Loucy (cell line): ENCODE results near the gene ICAM5.

Source experiments
- H2AFZ ChIP-seq: fragments of 200-600 bp; sonication (generic); 2 replicates; pipeline ENCODE4 v1.6.0; 2016; ENCODE audit warnings: antibody characterized with exemption, mild to moderate bottlenecking, low read length, moderate library complexity
- H3F3A ChIP-seq: fragments of 200-600 bp; 2 replicates; pipeline ENCODE4 v1.6.0; 2016; ENCODE audit warnings: antibody characterized with exemption, low read depth, mild to moderate bottlenecking
- H3K27me3 ChIP-seq: fragments of 200-600 bp; sonication (generic); 2 replicates; pipeline ENCODE4 v1.6.1; 2014; ENCODE audit warnings: low read length, mild to moderate bottlenecking; ENCODE audit not compliant: insufficient read depth, poor library complexity, severe bottlenecking
- H3K36me3 ChIP-seq: fragments of 200-600 bp; sonication (generic); 2 replicates; pipeline ENCODE4 v1.6.1; 2016; ENCODE audit warnings: low read length; ENCODE audit not compliant: insufficient read depth
- H3K4me1 ChIP-seq: fragments of 200-600 bp; sonication (generic); 2 replicates; pipeline ENCODE4 v1.5.1; 2014; ENCODE audit warnings: low read length, mild to moderate bottlenecking; ENCODE audit not compliant: insufficient read depth, poor library complexity, severe bottlenecking
- H3K4me2 ChIP-seq: fragments of 200-600 bp; sonication (generic); 2 replicates; pipeline ENCODE4 v1.6.0; 2014; ENCODE audit warnings: antibody characterized with exemption, low read length, low read depth, mild to moderate bottlenecking; ENCODE audit not compliant: poor library complexity, severe bottlenecking
- H3K4me3 ChIP-seq: fragments of 200-600 bp; sonication (generic); 2 replicates; pipeline ENCODE4 v1.5.1; 2014; ENCODE audit warnings: low read length, mild to moderate bottlenecking, mixed read lengths; ENCODE audit not compliant: poor library complexity, severe bottlenecking
- H3K79me2 ChIP-seq: fragments of 200-600 bp; sonication (generic); 2 replicates; pipeline ENCODE4 v1.6.1; 2014; ENCODE audit warnings: low read length; ENCODE audit not compliant: insufficient read depth
- H3K9ac ChIP-seq: fragments of 200-600 bp; sonication (generic); 2 replicates; pipeline ENCODE4 v1.6.0; 2014; ENCODE audit warnings: mild to moderate bottlenecking, low read depth, low read length, moderate library complexity; ENCODE audit not compliant: poor library complexity, severe bottlenecking
- H3K9me2 ChIP-seq: fragments of 200-600 bp; sonication (generic); replicated peaks from 2 replicates; pipeline ENCODE4 v1.6.1; 2016; ENCODE audit warnings: low read depth, low read length, mixed read lengths
- H3K9me3 ChIP-seq: fragments of 200-600 bp; sonication (generic); 2 replicates; pipeline ENCODE4 v1.6.1; 2014; ENCODE audit warnings: mild to moderate bottlenecking, antibody characterized with exemption, low read length, low read depth; ENCODE audit not compliant: insufficient read depth
- H4K20me1 ChIP-seq: fragments of 200-600 bp; sonication (generic); 2 replicates; pipeline ENCODE4 v1.6.0; 2014; ENCODE audit warnings: antibody characterized with exemption, low read length, mild to moderate bottlenecking; ENCODE audit not compliant: insufficient read depth, poor library complexity, severe bottlenecking
- EZH2phosphoT487 ChIP-seq: fragments of 200-600 bp; IDR thresholded peaks from 2 replicates; pipeline ENCODE4 v1.6.1; 2018; ENCODE audit warnings: antibody characterized with exemption, mild to moderate bottlenecking, moderate library complexity, borderline replicate concordance
- TF ChIP-seq, protein P1 (sequence below): fragments of 200-600 bp; sonication (generic); conservative IDR thresholded peaks from 2 replicates; pipeline ENCODE4 v1.5.1; 2014; ENCODE audit warnings: mild to moderate bottlenecking, antibody characterized with exemption, low read length

The ICAM5 gene

DNA sequence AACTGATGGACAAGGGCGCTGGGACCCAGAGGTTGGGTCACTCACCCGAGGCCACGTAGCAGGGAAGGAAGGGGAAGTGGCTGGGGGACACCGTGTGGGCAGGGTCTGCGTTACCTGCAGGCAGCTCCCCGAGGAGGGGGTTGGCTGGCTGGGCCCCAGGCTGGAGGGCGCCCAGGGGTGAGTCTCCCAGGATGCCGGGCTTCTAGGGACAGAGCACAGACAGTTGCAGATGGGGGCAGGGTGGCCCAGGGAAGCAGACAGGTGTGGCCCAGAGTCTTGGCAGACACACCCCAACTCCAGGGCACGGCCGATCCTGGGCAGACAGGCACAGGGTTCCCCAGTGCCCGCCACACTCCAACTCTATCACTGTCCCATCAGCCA, 31.7 kb downstream of the ICAM5 start:
- no peaks in the 10 kb centered on the region for H3K27me3 ChIP-seq
- no peaks in the 10 kb centered on the region for H3K4me1 ChIP-seq
- peaks cover 6% of the 10 kb centered on the region; the same call in 1 of the 2 replicates for H3F3A ChIP-seq
- H3K9ac ChIP-seq, result no peak overlapping the region
- no peaks in the 10 kb centered on the region for H3K9me3 ChIP-seq
- H4K20me1 ChIP-seq, result no peaks in the 10 kb centered on the region
- H3K9me2 ChIP-seq, result no peaks in the 10 kb centered on the region
- no peak overlapping the region for H3K4me3 ChIP-seq
- H3K79me2 ChIP-seq, result no peaks in the 10 kb centered on the region
- H2AFZ ChIP-seq, result no peak overlapping the region
- peaks cover 89% of the 10 kb centered on the region for H3K36me3 ChIP-seq
- H3K4me2 ChIP-seq, result no peak overlapping the region
- no peak for TF ChIP-seq EZH2phosphoT487
- TF ChIP-seq, protein P1, sequence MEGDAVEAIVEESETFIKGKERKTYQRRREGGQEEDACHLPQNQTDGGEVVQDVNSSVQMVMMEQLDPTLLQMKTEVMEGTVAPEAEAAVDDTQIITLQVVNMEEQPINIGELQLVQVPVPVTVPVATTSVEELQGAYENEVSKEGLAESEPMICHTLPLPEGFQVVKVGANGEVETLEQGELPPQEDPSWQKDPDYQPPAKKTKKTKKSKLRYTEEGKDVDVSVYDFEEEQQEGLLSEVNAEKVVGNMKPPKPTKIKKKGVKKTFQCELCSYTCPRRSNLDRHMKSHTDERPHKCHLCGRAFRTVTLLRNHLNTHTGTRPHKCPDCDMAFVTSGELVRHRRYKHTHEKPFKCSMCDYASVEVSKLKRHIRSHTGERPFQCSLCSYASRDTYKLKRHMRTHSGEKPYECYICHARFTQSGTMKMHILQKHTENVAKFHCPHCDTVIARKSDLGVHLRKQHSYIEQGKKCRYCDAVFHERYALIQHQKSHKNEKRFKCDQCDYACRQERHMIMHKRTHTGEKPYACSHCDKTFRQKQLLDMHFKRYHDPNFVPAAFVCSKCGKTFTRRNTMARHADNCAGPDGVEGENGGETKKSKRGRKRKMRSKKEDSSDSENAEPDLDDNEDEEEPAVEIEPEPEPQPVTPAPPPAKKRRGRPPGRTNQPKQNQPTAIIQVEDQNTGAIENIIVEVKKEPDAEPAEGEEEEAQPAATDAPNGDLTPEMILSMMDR, result no peak

DNA sequence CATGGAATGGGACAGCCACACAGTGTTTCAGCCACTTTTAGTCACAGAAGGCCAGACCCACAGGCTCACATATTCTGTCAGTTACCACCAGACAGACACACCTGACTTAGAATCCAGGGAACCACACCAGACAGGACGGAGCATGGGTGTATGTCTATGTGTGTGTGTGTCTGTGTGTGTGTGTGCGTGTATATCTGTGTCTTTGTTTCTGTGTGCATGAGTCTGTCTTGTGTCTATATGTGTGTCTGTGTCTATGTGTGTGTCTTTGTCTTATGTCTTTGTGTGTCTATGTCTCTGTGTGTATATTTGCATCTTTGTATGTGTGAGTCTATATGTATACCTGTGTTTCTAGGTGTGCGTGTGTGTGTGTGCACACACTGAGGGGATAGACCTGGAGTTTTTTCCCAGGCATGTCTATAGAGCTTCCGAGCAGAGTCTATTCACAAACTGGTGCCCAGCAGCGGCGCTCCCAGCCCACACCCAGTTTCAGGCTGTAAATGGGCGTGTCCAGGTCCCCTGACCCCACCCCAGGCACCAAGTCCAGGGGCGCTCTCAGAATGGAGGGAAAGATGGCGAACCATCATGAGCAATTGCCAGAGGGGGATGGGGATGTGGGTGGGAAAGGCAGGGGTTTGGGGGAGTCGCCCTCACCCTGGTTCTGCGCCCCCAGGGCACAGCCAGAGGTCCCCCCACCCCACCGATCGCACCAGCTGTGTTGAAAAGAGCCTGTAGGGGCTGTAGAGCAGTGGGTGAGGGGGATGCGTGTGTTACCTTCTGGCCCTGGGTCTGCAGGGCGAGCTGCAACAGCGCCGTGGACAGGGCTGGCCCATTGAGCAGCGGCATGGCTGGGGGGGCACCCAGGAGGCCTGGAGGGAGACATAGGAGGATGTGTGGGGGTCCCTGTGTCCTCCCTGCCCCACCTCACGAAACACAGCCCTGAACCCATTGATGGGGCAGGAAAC, 32.4 kb downstream of the ICAM5 start:
- H2AFZ ChIP-seq, result no peak overlapping the region
- H3K9ac ChIP-seq, result no peak overlapping the region
- 0 out of 2 replicates have a peak, but pooled peaks cover 2% of the 10 kb centered on the region for H3F3A ChIP-seq
- peaks cover 3% of the 10 kb centered on the region for H4K20me1 ChIP-seq
- H3K36me3 ChIP-seq, result peaks cover 92% of the 10 kb centered on the region
- peaks cover 3% of the 10 kb centered on the region; the same call in 1 of the 2 replicates for H3K79me2 ChIP-seq
- H3K9me2 ChIP-seq, result no peaks in the 10 kb centered on the region
- TF ChIP-seq, protein P1, result no peak
- TF ChIP-seq EZH2phosphoT487, result no peak
- no peak overlapping the region for H3K4me2 ChIP-seq
- H3K4me3 ChIP-seq, result no peak overlapping the region
- no peaks in the 10 kb centered on the region for H3K27me3 ChIP-seq
- H3K9me3 ChIP-seq, result no peaks in the 10 kb centered on the region
- H3K4me1 ChIP-seq, result no peaks in the 10 kb centered on the region

GRCh38 chr19:10325732-10326131, 36.0 kb downstream of the ICAM5 start:
- Histone ChIP-seq H3K9me2 (no peaks in the 10 kb centered on the region), H3K79me2 (peaks cover 39% of the 10 kb centered on the region), H3F3A (no peaks in the 10 kb centered on the region), H3K9ac (no peak overlapping the region), H3K27me3 (no peaks in the 10 kb centered on the region), H2AFZ (no peak overlapping the region), H3K4me2 (no peak overlapping the region), H3K4me1 (peaks cover 5% of the 10 kb centered on the region), H3K4me3 (no peak overlapping the region), H4K20me1 (peaks cover 32% of the 10 kb centered on the region), H3K36me3 (peaks cover 94% of the 10 kb centered on the region), H3K9me3 (no peaks in the 10 kb centered on the region)
- no peak for TF ChIP-seq EZH2phosphoT487
- TF ChIP-seq, protein P1, result no peak
